HAP-1 (cell line): ENCODE results near the gene KLF6.

Source experiments
- DNase-seq, 2 experiments: peaks; one replicate each; pipeline ENCODE4 v3.0.0-alpha.2; 2016 to 2020; ENCODE audit warnings: low spot score in 2 of 2
- H3K27me3 ChIP-seq: fragments of 250-450 bp; sonication (Bioruptor Pico); 2 replicates; pipeline ENCODE4 v1.5.1; 2020; ENCODE audit warnings: low read depth, mild to moderate bottlenecking, moderate library complexity
- H3K36me3 ChIP-seq: fragments of 250-450 bp; sonication (Bioruptor Pico); replicated peaks from 2 replicates; pipeline ENCODE4 v1.5.1; 2020; ENCODE audit warnings: mild to moderate bottlenecking
- H3K4me1 ChIP-seq: fragments of 250-450 bp; sonication (Bioruptor Pico); 2 replicates; pipeline ENCODE4 v1.5.1; 2020; ENCODE audit warnings: mild to moderate bottlenecking
- H3K4me3 ChIP-seq: fragments of 250-450 bp; sonication (Bioruptor Pico); 2 replicates; pipeline ENCODE4 v1.5.1; 2020; ENCODE audit warnings: mild to moderate bottlenecking, moderate library complexity
- H3K9me3 ChIP-seq: fragments of 250-450 bp; sonication (Bioruptor Pico); 2 replicates; pipeline ENCODE4 v1.5.1; 2020; ENCODE audit warnings: mild to moderate bottlenecking, moderate library complexity
- in situ Hi-C: fragments of 300-500 bp; cut with MboI; formaldehyde crosslinking; loops from 3 replicates; pipeline ENCODE4 v1.14.3; 2020; ENCODE audit warnings: low sequenced_read_pairs, inconsistent platforms, mixed read lengths

KLF6 gene

DNA sequence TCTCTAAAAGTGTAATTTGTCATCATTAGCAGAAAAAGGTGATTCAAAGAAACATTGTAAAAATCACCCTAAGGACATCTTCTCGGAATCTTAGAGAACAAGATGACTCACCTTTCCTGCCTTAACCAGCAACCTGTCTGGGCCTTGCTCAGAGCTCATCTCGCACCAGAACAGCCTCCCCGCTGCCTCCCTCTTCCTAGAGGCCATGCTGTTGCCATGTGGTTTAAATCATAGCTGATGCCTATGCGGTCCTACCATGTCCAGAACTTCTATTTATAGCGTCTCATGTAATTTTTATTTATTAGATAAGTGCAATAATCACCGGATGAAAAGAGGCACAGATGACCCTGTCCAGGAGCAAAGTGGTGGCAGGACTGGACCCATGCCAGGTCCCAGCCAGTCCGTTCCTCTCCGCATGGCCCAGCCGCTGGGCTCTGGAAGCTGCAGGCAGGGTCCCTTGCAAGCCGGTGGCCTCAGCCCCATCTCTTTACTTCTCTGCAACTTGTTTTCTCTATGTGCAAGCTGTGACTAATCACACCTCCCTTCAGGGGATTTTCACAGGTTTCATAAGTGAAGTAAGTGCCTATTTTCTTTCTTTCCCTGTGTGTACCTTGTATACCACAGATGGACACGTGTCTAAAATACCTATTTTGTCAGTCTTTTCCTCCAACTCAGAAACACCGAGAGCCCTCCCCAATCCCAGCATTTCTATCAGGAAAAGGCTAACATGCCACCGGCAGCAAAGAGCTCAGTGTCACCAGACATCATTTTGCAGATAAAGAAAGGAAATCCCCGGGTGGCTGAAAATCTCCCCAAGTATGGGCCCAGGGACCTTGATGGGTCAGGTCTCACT is 27.1 kb downstream of the KLF6 start:
- Histone ChIP-seq H3K36me3 (no peaks in the 10 kb centered on the region), H3K9me3 (no peaks in the 10 kb centered on the region), H3K4me3 (no peak overlapping the region), H3K4me1 (no peaks in the 10 kb centered on the region), H3K27me3 (no peaks in the 10 kb centered on the region)
- in situ Hi-C loops = no loop called here
- DNase-seq = no peak

DNA sequence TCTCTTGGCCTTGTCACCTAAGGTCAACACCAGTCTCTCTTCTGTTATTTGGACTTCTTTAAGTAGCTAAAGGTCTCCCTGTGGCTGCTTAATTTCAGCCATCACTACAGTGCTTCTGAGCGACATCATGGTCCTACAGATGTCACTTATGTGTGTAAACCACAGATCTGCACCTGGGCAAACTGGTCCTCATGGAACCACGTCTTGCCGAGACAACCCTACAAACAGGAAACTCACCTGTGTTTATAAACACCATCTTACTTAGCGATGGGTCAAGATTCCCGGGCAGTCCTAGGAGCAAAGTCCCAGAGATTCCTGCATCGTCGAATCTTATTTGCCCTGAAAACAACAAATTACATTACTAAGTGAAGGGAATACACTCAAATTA is 27.8 kb downstream of the KLF6 start:
- in situ Hi-C loops = no loop called here
- H3K4me1 ChIP-seq = no peaks in the 10 kb centered on the region
- H3K36me3 ChIP-seq = no peaks in the 10 kb centered on the region

DNA sequence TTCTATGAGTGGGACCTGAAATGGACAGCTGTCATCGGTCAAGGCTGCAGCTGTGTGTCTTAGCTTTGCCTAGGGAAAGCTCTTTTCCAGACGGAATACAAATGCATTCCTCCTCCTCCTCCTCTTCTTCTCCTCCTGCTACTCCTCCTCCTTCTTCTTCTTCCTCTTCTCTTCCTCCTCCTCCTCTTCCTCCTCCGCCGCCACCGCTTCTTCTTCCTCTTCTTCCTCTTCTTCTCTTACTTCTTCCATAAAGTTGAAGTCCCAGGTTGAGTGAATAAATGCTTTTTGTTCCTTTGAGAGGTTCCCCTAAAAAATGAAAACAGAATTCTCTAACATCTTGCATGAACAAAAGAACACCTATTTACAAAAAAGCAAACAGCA is 28.7 kb downstream of the KLF6 start:
- no peaks in the 10 kb centered on the region for H3K4me1 ChIP-seq
- H3K4me3 ChIP-seq = no peak overlapping the region
- no peak for DNase-seq
- H3K27me3 ChIP-seq = no peaks in the 10 kb centered on the region
- no peaks in the 10 kb centered on the region for H3K36me3 ChIP-seq
- in situ Hi-C loops = no loop called here
- H3K9me3 ChIP-seq = no peaks in the 10 kb centered on the region

More for the DNA sequence above, 27.8 kb downstream of the KLF6 start:
- Histone ChIP-seq H3K4me3 (no peak overlapping the region), H3K27me3 (no peaks in the 10 kb centered on the region), H3K9me3 (no peaks in the 10 kb centered on the region)
- DNase-seq = no peak

DNA sequence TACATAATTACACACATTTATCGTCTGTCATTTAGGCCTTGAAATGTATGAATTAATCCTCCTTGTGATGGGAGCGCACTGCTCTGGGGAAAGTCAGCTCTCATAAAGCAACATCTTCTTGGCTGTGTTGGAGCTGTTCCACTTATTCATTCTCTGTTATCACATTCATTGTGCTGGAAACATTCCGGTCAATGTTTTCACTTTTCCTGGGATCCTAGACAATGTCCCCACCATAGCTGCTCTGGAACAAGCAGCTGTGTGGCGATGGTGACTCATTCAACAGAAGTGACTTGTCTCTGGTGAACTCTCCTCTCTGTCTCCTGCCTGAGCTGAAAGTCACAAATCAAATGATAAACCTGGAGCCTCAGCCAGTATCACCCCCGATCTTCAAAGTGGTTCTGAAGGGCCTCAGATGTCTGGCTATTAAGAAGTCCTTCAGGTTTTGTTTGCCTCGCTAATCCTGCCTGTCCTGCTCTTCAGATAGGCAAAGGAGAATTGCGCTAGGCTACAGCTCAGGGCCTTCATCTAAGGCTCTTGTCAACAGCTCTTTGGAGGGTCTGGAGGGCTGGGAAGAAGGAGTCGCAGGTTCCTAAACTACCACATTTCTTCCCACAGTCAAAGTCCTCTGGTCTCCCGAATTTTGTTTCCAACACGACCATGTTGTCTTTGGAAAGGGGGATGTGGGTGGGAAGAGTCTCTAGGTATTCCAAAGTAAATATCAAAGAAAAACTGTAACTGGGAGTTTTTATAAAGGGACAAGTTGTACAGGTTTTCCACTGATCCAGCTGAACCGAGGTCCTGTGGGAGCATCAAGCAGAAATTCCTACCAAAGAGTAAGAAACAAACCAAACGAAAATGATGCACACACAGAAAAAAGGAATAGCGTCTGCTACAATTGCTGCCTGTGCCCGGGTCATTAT is 29.3 kb downstream of the KLF6 start:
- no peaks in the 10 kb centered on the region for H3K27me3 ChIP-seq
- no peaks in the 10 kb centered on the region for H3K4me1 ChIP-seq
- no peaks in the 10 kb centered on the region for H3K9me3 ChIP-seq
- H3K4me3 ChIP-seq = no peak overlapping the region
- no peaks in the 10 kb centered on the region for H3K36me3 ChIP-seq
- no peak for DNase-seq
- in situ Hi-C loops = no loop called here

DNA sequence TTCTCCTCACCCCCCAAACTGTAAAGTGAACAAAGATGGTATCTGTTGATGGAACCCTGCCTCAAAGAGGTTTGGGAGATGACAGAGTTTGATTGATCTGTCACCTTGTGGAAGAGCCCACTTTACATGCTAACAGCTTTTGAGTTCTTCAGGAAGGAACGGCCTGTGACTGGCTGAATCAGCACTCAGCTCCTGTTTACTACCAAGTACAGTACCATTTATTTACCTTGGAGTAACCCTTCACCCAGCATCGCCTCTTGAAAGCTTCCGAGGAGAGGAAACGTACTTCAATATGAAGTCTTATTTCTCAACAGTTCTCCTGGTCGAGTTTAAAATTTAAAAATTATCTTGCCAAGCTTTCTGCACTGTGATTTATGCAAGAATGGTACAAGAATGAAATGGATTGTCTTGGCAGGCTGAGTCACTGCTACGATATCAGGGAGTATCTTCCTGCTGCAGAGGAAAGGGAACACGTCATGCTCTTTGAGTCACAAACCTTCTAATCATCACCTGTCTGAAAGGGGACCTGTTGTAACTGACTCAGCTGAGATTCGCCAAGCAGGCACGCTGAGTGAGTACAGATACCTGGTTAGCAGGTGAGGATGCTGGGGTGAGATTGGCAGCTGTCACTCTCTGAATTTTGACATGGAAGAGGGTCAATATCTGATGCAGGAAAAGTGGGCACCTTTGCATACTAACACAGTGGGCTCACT is 30.1 kb downstream of the KLF6 start:
- H3K27me3 ChIP-seq = no peaks in the 10 kb centered on the region
- no peak for DNase-seq
- no peaks in the 10 kb centered on the region for H3K9me3 ChIP-seq
- H3K36me3 ChIP-seq = no peaks in the 10 kb centered on the region
- no peaks in the 10 kb centered on the region for H3K4me1 ChIP-seq
- no peak overlapping the region for H3K4me3 ChIP-seq
- in situ Hi-C loops = no loop called here

DNA sequence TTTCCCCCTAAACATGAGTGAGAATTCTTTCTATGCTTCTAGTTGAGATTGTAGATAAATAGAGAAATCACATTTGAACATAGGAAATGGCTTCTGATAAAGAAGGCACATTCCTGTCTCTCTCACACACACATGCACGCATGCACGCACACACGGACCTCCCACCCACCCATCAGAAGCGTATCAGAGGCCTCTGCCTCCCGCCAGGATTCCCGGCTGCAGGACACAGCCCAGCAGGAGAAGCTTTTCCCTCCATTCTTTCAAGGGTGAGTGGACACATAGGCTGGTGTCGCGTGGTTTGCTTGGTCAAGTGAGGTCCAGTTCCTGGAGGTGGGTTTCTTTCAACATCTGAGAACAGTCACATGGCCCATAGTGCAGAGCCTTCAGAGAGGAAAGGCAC is 34.2 kb downstream of the KLF6 start:
- in situ Hi-C loops = no loop called here

DNA sequence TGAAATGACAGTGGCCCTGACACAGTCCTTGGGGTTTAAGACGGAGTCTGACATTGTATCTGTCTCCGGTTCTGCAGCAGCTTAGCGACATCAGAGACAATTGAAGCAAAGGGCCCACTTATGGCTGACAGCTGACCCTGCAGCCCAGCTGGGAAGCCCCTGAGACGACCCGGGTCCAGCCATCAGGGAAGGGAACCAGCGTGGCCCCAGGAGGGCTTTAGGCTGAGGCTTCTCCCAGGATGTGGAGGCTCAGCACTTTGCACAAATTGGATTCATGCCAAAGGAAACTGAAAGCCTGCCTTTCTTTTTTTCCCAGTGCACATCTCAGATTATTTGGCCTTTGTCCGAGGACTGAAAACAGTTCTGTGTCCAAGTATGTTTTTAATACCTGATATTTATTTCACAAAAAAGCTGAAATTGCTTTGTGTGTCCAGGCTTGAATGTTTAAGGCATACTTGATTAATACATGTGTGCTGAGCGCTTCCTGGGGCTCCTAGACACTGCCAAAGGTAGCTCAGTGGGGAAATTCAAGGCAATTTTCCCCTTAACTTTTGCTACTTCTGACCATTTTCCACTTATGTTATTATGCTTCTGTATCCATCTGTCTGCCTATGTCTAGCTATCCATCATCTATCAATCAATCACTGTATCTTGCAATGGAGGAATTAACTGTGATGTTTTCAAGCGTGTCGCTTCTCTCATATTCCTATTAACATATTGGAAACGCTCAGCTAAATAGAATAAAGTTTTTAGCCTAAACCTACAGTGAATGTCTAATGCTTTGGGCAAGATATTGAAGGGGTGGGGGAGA is 34.8 kb downstream of the KLF6 start:
- in situ Hi-C loops = no loop called here
- no peaks in the 10 kb centered on the region for H3K36me3 ChIP-seq
- H3K27me3 ChIP-seq = no peaks in the 10 kb centered on the region
- H3K9me3 ChIP-seq = no peaks in the 10 kb centered on the region
- H3K4me1 ChIP-seq = no peaks in the 10 kb centered on the region
- H3K4me3 ChIP-seq = no peak overlapping the region
- no peak for DNase-seq

More for the DNA sequence above, 34.2 kb downstream of the KLF6 start:
- Histone ChIP-seq H3K27me3 (no peaks in the 10 kb centered on the region), H3K36me3 (no peaks in the 10 kb centered on the region), H3K4me1 (no peaks in the 10 kb centered on the region), H3K9me3 (no peaks in the 10 kb centered on the region), H3K4me3 (no peak overlapping the region)
- DNase-seq = no peak

DNA sequence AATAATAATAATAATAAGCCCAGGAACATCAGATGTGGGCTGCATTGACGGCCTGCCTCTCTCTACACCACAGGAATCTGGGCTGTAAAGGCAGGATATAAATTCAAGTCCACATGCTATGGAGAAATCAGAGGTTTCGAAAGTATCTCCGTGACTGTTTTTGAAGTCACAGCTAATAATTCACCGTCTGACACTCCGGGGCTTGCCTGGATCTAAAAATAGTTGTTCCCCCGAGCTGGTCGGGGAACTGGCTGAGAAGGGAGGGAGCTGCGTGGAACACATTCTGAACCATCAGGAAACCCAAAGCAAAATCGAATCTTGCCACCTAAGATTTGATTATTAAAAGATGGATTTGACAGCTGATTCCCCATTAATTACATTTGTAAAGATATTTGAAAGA is 35.4 kb downstream of the KLF6 start:
- Histone ChIP-seq H3K4me1 (no peaks in the 10 kb centered on the region), H3K4me3 (no peak overlapping the region), H3K36me3 (no peaks in the 10 kb centered on the region), H3K9me3 (no peaks in the 10 kb centered on the region), H3K27me3 (no peaks in the 10 kb centered on the region)
- DNase-seq = no peak
- in situ Hi-C loops = no loop called here

DNA sequence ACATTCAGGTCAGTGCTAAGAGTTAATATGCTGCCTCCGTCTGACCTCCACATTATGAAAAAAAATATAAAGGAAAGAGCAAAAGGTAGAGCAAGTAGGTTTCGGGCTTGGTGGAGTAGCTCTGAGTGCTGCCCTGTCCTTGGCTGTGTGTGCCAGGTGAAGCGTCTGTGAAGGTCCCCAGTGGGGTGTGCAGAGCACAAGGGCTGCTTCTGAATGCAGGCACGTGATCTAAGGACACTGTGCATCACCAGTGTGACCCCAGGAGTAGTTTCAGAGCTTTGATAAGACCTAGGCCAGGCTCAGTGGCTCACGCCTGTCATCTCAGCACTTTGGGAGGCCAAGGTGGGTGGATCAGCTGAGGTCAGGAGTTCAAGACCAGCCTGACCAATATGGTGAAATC is 36.0 kb downstream of the KLF6 start:
- Histone ChIP-seq H3K36me3 (no peaks in the 10 kb centered on the region), H3K9me3 (no peaks in the 10 kb centered on the region), H3K4me1 (no peaks in the 10 kb centered on the region), H3K27me3 (no peaks in the 10 kb centered on the region), H3K4me3 (no peak overlapping the region)
- in situ Hi-C loops = no loop called here
- no peak for DNase-seq

DNA sequence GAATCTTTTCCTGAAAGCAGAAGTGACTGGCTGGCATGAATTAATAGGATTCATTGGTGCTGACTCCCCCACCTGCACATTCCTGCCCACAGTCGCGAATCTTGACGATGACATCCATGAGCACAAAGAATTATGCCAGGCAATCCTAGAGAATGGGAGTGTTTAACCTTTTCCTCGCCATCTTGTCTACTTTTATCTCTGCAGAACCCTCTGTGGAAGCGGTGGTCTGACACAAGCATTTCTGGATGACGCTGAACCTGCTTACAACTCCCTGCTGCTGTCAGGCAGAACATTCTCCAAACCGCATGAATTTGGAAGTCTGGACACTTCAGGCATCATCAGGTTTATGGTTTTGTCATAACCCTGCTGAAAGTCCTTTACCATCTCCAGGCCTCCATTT is 36.5 kb downstream of the KLF6 start:
- Histone ChIP-seq H3K9me3 (no peaks in the 10 kb centered on the region), H3K36me3 (no peaks in the 10 kb centered on the region), H3K27me3 (no peaks in the 10 kb centered on the region), H3K4me1 (no peaks in the 10 kb centered on the region), H3K4me3 (no peak overlapping the region)
- no peak for DNase-seq
- in situ Hi-C loops = no loop called here

DNA sequence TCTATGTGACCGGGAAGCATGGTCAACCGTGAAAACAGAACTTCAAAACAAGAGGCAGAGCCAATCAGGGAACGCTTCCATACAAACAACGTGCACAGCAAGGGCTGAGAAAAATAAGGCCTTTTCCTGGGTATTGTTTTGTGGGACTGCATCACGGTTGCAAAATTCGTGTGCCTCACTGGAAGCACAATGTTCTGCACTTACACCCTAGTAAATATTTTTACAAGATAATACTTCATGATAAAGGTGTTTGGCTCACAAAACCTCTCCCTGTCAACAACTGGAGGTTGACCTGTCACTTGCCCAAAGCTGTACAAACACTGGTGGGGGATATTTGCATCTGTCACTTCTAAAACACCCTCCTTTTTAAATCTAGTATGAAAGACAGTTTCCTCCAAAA is 37.0 kb downstream of the KLF6 start:
- no peaks in the 10 kb centered on the region for H3K9me3 ChIP-seq
- no peaks in the 10 kb centered on the region for H3K27me3 ChIP-seq
- no peaks in the 10 kb centered on the region for H3K4me1 ChIP-seq
- H3K36me3 ChIP-seq = no peaks in the 10 kb centered on the region
- H3K4me3 ChIP-seq = no peak overlapping the region
- no peak for DNase-seq
- in situ Hi-C loops = no loop called here

DNA sequence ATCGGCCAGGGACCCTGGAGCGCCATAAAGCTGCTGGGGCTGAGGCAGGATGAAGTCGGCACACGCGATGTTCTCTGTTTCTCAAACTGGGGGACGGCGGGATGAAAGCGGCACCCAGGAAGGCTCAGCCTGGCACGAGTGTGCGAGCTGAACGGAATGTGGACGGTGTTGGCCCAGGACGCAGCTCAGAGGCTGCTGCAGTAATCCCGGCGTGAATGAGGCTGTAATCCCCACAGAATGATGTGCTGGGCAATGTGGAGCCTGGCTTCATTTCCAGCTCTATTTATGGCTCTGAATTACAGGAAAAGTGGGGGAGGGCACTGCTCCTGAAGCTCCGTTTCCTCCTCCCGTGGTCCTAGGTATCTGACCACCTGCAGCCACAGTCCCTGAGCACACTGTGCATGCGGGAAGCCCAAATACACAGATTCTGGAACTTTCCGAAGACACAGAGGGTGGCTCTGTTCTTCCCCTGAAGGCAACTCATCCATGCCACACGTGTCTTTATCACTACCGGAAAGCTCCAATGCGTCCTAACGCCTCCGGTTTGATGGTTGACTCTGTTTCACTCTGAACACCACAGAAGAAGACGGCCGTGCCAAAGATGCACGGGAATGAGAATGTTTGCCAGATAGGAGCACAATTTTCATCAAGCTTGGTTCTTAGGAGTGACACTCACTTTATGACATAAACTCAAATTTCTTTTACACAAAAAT is 37.6 kb downstream of the KLF6 start:
- in situ Hi-C loops = no loop called here
- Histone ChIP-seq H3K4me3 (no peak overlapping the region), H3K36me3 (no peaks in the 10 kb centered on the region), H3K4me1 (no peaks in the 10 kb centered on the region), H3K9me3 (no peaks in the 10 kb centered on the region), H3K27me3 (no peaks in the 10 kb centered on the region)
- DNase-seq = no peak

DNA sequence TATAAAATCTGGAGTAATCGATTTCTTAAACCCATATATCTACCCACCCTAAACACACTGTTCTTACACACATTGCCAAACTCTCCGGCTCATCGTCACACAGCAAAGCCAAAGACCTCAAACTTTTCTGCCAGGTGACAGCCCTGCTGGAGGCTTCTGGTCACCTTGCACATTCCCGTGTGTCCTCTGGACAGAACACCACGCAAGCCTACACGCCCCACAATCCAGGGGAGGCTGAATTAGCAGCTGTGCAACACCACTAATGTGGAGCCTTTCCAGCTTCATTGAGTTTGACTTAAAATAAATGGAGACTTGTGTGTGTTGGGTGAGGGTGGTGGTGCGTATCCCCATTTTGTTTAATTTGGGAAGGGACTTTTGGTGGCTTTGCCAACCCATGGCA is 38.4 kb downstream of the KLF6 start:
- no peaks in the 10 kb centered on the region for H3K4me1 ChIP-seq
- H3K9me3 ChIP-seq = no peaks in the 10 kb centered on the region
- H3K4me3 ChIP-seq = no peak overlapping the region
- in situ Hi-C loops = no loop called here
- no peaks in the 10 kb centered on the region for H3K27me3 ChIP-seq
- no peak for DNase-seq
- H3K36me3 ChIP-seq = no peaks in the 10 kb centered on the region
